SK-N-SH (cell line): ENCODE data around the gene TBC1D10B. TPM values are rescaled to one million over a fixed set of nuclear protein-coding genes. Genes with fewer than 3 reads are reported as not detected.

Source experiments
- CTCF ChIA-PET: fragments of 300-600, 350-600 bp; formaldehyde crosslinking; extraction: SDS; loops from one replicate; lab custom pipeline; 2021; lab: Yijun Ruan, JAX
- POLR2A ChIA-PET: fragments of 350-600 bp; sonication (Branson Sonifier 250); formaldehyde crosslinking; extraction: SDS; loops from one replicate; lab custom pipeline; 2020; ENCODE audit warnings: antibody characterized with exemption, inconsistent platforms; lab: Yijun Ruan, JAX
- DNase-seq: peaks from one replicate; pipeline ENCODE4 v3.0.0; 2012
- H2AFZ ChIP-seq: fragments of 200-600 bp; sonication (generic); 2 replicates; pipeline ENCODE4 v1.8.1; 2016; ENCODE audit warnings: antibody characterized with exemption, mild to moderate bottlenecking, low read depth
- H3F3A ChIP-seq: fragments of 200-600 bp; sonication (generic); replicated peaks from 2 replicates; pipeline ENCODE3; 2016; ENCODE audit warnings: antibody characterized with exemption, mild to moderate bottlenecking; ENCODE audit not compliant: insufficient read depth
- H3K27ac ChIP-seq, 2 experiments: fragments of 200-500 bp in 1 of 2; fragments of 200-600 bp in 1 of 2; sonication (Bioruptor generic) in 1 of 2; sonication (generic), shearing (Covaris generic) in 1 of 2; 2 replicates each; pipeline versions ENCODE4 v1.5.1 to v1.6.1; 2014 to 2016; ENCODE audit warnings: low read depth in 2 of 2, inconsistent platforms in 1 of 2, low read length in 1 of 2, mild to moderate bottlenecking in 1 of 2, mixed read lengths in 1 of 2
- H3K27me3 ChIP-seq: fragments of 200-600 bp; sonication (generic), shearing (Covaris generic); 2 replicates; pipeline ENCODE4 v1.6.1; 2016; ENCODE audit warnings: mixed run types; ENCODE audit not compliant: insufficient read depth
- H3K36me3 ChIP-seq, 2 experiments: fragments of 200-500 bp in 1 of 2; fragments of 200-600 bp in 1 of 2; sonication (Bioruptor generic) in 1 of 2; sonication (generic) in 1 of 2; replicated peaks in 1 of 2; 2 replicates each; pipeline versions ENCODE3 to v1.5.1; 2014 to 2016; ENCODE audit warnings: low read length in 1 of 2, mild to moderate bottlenecking in 1 of 2; ENCODE audit not compliant: insufficient read depth in 2 of 2, control insufficient read depth in 1 of 2
- H3K4me1 ChIP-seq, 2 experiments: fragments of 200-500 bp in 1 of 2; fragments of 200-600 bp in 1 of 2; sonication (Bioruptor generic) in 1 of 2; sonication (generic), shearing (Covaris generic) in 1 of 2; 2 replicates each; pipeline versions ENCODE4 v1.5.1 to v1.6.1; 2014 to 2016; ENCODE audit warnings: low read depth in 1 of 2, low read length in 1 of 2, mixed run types in 1 of 2; ENCODE audit not compliant: insufficient read depth in 2 of 2, control insufficient read depth in 1 of 2
- H3K4me2 ChIP-seq: fragments of 200-600 bp; sonication (generic), shearing (Covaris generic); 2 replicates; pipeline ENCODE4 v1.6.1; 2017; ENCODE audit warnings: mixed run types
- H3K4me3 ChIP-seq, 2 experiments: fragments of 200-500 bp in 1 of 2; fragments of 200-600 bp in 1 of 2; sonication (Bioruptor generic) in 1 of 2; sonication (generic), shearing (Covaris generic) in 1 of 2; 2 replicates each; pipeline versions ENCODE4 v1.5.1 to v1.8.1; 2014 to 2016; ENCODE audit warnings: low read depth in 2 of 2, inconsistent platforms in 1 of 2, low read length in 1 of 2, mild to moderate bottlenecking in 1 of 2, mixed read lengths in 1 of 2, moderate library complexity in 1 of 2
- H3K79me2 ChIP-seq: fragments of 200-600 bp; sonication (generic); 2 replicates; pipeline ENCODE4 v1.8.1; 2017; ENCODE audit warnings: mild to moderate bottlenecking; ENCODE audit not compliant: insufficient read depth
- H3K9ac ChIP-seq: fragments of 200-600 bp; sonication (generic); 2 replicates; pipeline ENCODE4 v1.6.1; 2017; ENCODE audit warnings: mixed run types
- H3K9me2 ChIP-seq: fragments of 200-600 bp; sonication (generic); 2 replicates; pipeline ENCODE4 v1.6.1; 2017; ENCODE audit warnings: mixed run types
- H3K9me3 ChIP-seq: fragments of 200-600 bp; sonication (generic); 2 replicates; pipeline ENCODE4 v1.6.1; 2017; ENCODE audit warnings: mixed run types, mild to moderate bottlenecking, moderate library complexity
- H4K20me1 ChIP-seq: fragments of 200-600 bp; sonication (generic); 2 replicates; pipeline ENCODE4 v1.6.1; 2017; ENCODE audit warnings: mild to moderate bottlenecking, mixed run types; ENCODE audit not compliant: insufficient read depth
- CTCF ChIP-seq: fragments of 200-600 bp; sonication (generic); IDR thresholded peaks from 2 replicates; pipeline ENCODE4 v1.6.1; 2017; ENCODE audit warnings: antibody characterized with exemption, mild to moderate bottlenecking, moderate library complexity
- ELF1 ChIP-seq: IDR thresholded peaks from 2 replicates; pipeline ENCODE4 v1.4.0; 2012
- EP300 ChIP-seq, 2 experiments: IDR thresholded peaks; 2 replicates each; pipeline versions ENCODE4 v1.4.0 to v1.6.1; 2012; ENCODE audit warnings: borderline replicate concordance in 1 of 2, low read depth in 1 of 2, low read length in 1 of 2
- EZH2phosphoT487 ChIP-seq: fragments of 200-600 bp; sonication (generic); IDR thresholded peaks from 2 replicates; pipeline ENCODE4 v1.6.1; 2017; ENCODE audit warnings: low read depth, mixed run types, mild to moderate bottlenecking, antibody characterized with exemption, moderate library complexity, borderline replicate concordance
- FOSL2 ChIP-seq: IDR thresholded peaks from 2 replicates; pipeline ENCODE4 v1.4.0; 2012; ENCODE audit warnings: low read depth, mild to moderate bottlenecking, moderate library complexity, borderline replicate concordance
- GABPA ChIP-seq: IDR thresholded peaks from 2 replicates; pipeline ENCODE4 v1.4.0; 2012; ENCODE audit warnings: low read depth, mild to moderate bottlenecking
- GATA2 ChIP-seq: sonication (generic); formaldehyde crosslinking; IDR thresholded peaks from 2 replicates; pipeline ENCODE4 v1.5.0; 2020; ENCODE audit warnings: mild to moderate bottlenecking, missing genetic modification reagents
- IRF3 ChIP-seq: fragments of 150-350 bp; IDR thresholded peaks from 2 replicates; pipeline ENCODE4 v1.6.1; 2016; ENCODE audit warnings: mild to moderate bottlenecking, low read depth, low read length
- JUND ChIP-seq: IDR thresholded peaks from 2 replicates; pipeline ENCODE4 v1.4.0; 2012
- MAX ChIP-seq: IDR thresholded peaks from 2 replicates; pipeline ENCODE4 v1.4.0; 2012; ENCODE audit warnings: low read depth
- MEF2A ChIP-seq: IDR thresholded peaks from 2 replicates; pipeline ENCODE4 v1.4.0; 2012; ENCODE audit warnings: low read depth, borderline replicate concordance
- MXI1 ChIP-seq: IDR thresholded peaks from 2 replicates; pipeline ENCODE4 v1.6.1; 2012; ENCODE audit warnings: mild to moderate bottlenecking, low read depth, low read length, improper control_type of control experiment
- NFIC ChIP-seq: IDR thresholded peaks from 2 replicates; pipeline ENCODE4 v1.4.0; 2012; ENCODE audit warnings: borderline replicate concordance
- PBX3 ChIP-seq: IDR thresholded peaks from 2 replicates; pipeline ENCODE4; 2012
- RCOR1 ChIP-seq: fragments of 150-350 bp; IDR thresholded peaks from 2 replicates; pipeline ENCODE4 v1.6.1; 2017; ENCODE audit warnings: antibody characterized with exemption, low read length
- RFX5 ChIP-seq: IDR thresholded peaks from 2 replicates; pipeline ENCODE4 v1.6.1; 2012; ENCODE audit warnings: mild to moderate bottlenecking, improper control_type of control experiment, low read length
- TAF1 ChIP-seq: IDR thresholded peaks from 2 replicates; pipeline ENCODE4 v1.6.1; 2012; ENCODE audit warnings: low read depth, mild to moderate bottlenecking, low read length, moderate library complexity, borderline replicate concordance
- TEAD4 ChIP-seq: IDR thresholded peaks from 2 replicates; pipeline ENCODE4 v1.4.0; 2012; ENCODE audit warnings: mild to moderate bottlenecking, borderline replicate concordance; ENCODE audit not compliant: insufficient read depth
- YY1 ChIP-seq: IDR thresholded peaks from 2 replicates; pipeline ENCODE4 v1.4.0; 2012; ENCODE audit warnings: low read depth, mild to moderate bottlenecking
- ZBTB33 ChIP-seq: IDR thresholded peaks from 2 replicates; pipeline ENCODE4 v1.4.0; 2012; ENCODE audit warnings: low read depth, borderline replicate concordance
- WGBS: methylation state at CpG from one replicate; pipeline ENCODE4 v1.1.6; 2017; ENCODE audit warnings: low lambda C conversion rate; 5-methylcytosine and 5-hydroxymethylcytosine counted together
- polyA plus RNA-seq, 3 experiments: library from polyadenylated mRNA; depleted of rRNA; stranded (reverse); fragments of >200 nt; gene quantifications; 2 replicates each; pipeline ENCODE4 v1.2.3, GENCODE V29; 2012

The TBC1D10B gene
- polyA plus RNA-seq, 1 of the 3 experiments (the other 2 are of a cell fraction), result 20.5 TPM

GRCh38 chr16:30366511-30366910 lies 3.8 kb downstream of the TBC1D10B start:
- Histone ChIP-seq H4K20me1 (peaks cover 56% of the 10 kb centered on the region), H3F3A (peaks cover 7% of the 10 kb centered on the region), H3K27me3 (no peaks in the 10 kb centered on the region), H3K4me1 (peaks cover 3 to 25% of the 10 kb centered on the region in 2 experiments; a peak in 3 of 4 replicates), H3K4me2 (no peak overlapping the region; the same call in 1 of the 2 replicates), H3K36me3 (peaks cover 13 to 25% of the 10 kb centered on the region in 2 experiments), H3K9ac (no peak overlapping the region), H3K9me2 (no peaks in the 10 kb centered on the region), H2AFZ (no peak overlapping the region), H3K79me2 (peaks cover 84% of the 10 kb centered on the region), H3K9me3 (no peaks in the 10 kb centered on the region), H3K27ac (no peak overlapping the region), H3K4me3 (no peak overlapping the region)
- WGBS, result 95% methylated on average over 4 of the region's 4 CpGs
- CTCF ChIA-PET, result interaction anchor here (1.2 to 4.0 kb wide), 2 partner anchors 13 to 43 kb away, joined by 3 to 19 read pairs; partner anchors contain the start of gene CD2BP2
- DNase-seq, result no peak
- TF ChIP-seq EZH2phosphoT487 (no peak), ZBTB33 (no peak), ELF1 (no peak), YY1 (no peak), RCOR1 (no peak), MXI1 (no peak), GATA2 (CRISPR knock-in tag) (no peak)
- POLR2A ChIA-PET, result interaction anchor here (0.8 to 1.1 kb wide), 2 partner anchors 10 to 11 kb away, joined by 3 read pairs; partner anchors contain the start of gene CD2BP2

GRCh38 chr16:30365200-30365599 lies 5.1 kb downstream of the TBC1D10B start:
- POLR2A ChIA-PET, result interaction anchor here (1.9 kb wide), 1 partner anchor 10 kb away, joined by 5 read pairs; the partner anchor contains the start of gene CD2BP2
- H3K27ac ChIP-seq, result no peak overlapping the region
- 94% methylated on average over 7 of the region's 10 CpGs for WGBS
- peaks cover 0 to 21% of the 10 kb centered on the region in 2 experiments; a peak in 2 of 4 replicates for H3K4me1 ChIP-seq
- H3K4me2 ChIP-seq, result no peak overlapping the region
- no peaks in the 10 kb centered on the region for H3K9me3 ChIP-seq
- peaks cover 97% of the 10 kb centered on the region for H3K79me2 ChIP-seq
- H3K27me3 ChIP-seq, result no peaks in the 10 kb centered on the region
- no peak overlapping the region for H3K9ac ChIP-seq
- H2AFZ ChIP-seq, result no peak overlapping the region
- CTCF ChIA-PET, result interaction anchor here (0.8 to 4.0 kb wide), 3 partner anchors 11 to 44 kb away, joined by 3 to 19 read pairs (median 7); partner anchors contain the start of gene CD2BP2
- peaks cover 56% of the 10 kb centered on the region for H4K20me1 ChIP-seq
- no peak overlapping the region for H3K4me3 ChIP-seq
- H3K36me3 ChIP-seq, result peaks cover 13 to 25% of the 10 kb centered on the region in 2 experiments
- no peaks in the 10 kb centered on the region for H3K9me2 ChIP-seq
- no peak for DNase-seq
- peaks cover 9% of the 10 kb centered on the region for H3F3A ChIP-seq
- TF ChIP-seq EP300 (IDR thresholded peaks at IDR 0.05; ENCODE audit: borderline replicate concordance in 1 of 2, low read depth in 1 of 2, low read length in 1 of 2), result no peak
- no peak for TF ChIP-seq PBX3
- TF ChIP-seq GABPA, result no peak
- no peak for TF ChIP-seq MAX
- no peak for TF ChIP-seq MEF2A
- TF ChIP-seq ELF1, result no peak
- TF ChIP-seq TAF1, result no peak
- TF ChIP-seq RFX5, result no peak
- no peak for TF ChIP-seq FOSL2
- no peak for TF ChIP-seq NFIC
- no peak for TF ChIP-seq IRF3
- TF ChIP-seq CTCF, result no peak
- no peak for TF ChIP-seq TEAD4
- no peak for TF ChIP-seq JUND
